Kidney tubule cell (primary cell): Measurements from ENCODE around the gene REL.
"Not testable (repeated sequence)": the region's sequence is repeated elsewhere in the genome, so short reads cannot be mapped to it uniquely, and the experiment has no call there.

Source experiments
- DNase-seq: peaks from one replicate; pipeline ENCODE4 v3.0.0-alpha.2; 2018; ENCODE audit warnings: low spot score

REL gene

GRCh38 chr2:60881047-60881932, at the start of gene REL:
TSS of gene REL (plus strand) at chr2:60881574. CDS start at chr2:60881841, 267 bp downstream.
- DNase-seq = peak; percentile 93

DNA sequence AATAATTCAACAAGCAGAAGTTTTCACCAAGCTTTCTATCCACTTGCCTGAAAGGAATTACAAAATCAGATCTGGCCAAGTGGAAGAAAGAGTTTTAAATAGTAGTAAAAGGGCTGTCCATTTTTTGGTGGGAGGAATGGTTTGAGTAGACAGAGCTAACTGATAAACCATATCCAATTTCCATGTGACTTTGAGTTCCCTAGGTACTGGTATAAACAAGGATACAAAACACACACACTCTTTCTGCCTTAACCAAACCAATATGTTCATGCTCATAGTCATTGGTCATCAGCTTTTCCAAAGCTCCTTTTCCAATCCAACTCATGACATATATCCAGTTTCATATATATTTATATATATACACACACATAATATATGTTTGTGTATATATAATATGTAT, 49.5 kb upstream of the REL start:
- no peak for DNase-seq

DNA sequence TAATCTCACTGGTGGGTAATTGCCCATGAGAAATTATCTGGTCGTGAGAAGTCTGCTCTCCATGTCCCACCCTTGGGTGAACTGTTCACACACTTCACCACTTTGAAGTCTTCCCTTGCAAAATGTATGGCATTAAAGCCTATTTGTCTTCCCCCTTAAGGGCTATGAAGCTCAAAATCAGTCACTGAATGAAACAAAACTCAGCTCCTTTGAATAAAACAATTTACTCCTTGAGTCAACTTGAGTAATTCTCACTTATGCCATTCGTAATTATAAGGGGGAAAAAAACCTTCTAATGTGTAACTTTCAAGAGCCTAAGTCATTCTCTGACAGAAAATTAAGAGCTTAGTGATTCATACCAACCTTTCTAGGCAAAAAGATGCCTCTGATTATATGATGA, 48.8 kb upstream of the REL start:
- no peak for DNase-seq

DNA sequence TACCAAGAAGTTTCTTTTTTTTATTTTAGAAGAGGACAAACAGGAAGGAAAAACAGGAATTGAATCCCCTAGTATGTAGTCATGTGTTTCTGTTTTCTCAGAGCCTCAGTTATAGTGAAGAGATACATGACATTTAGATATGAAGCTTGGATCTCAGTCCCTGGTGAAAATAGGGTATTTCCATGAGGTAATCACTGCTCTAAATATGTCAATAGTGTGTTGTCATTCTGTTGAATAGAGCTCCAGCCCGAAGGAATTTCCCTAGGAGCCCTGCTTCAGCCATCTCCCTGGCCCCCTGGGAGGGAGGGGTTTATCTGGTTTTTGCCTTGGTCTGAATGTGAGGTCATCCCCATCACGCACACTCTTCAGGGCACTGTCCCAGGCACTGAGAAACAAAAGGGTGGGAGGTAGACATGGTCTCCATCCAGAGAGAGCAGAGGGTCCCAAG, 47.1 kb upstream of the REL start:
- no peak for DNase-seq

DNA sequence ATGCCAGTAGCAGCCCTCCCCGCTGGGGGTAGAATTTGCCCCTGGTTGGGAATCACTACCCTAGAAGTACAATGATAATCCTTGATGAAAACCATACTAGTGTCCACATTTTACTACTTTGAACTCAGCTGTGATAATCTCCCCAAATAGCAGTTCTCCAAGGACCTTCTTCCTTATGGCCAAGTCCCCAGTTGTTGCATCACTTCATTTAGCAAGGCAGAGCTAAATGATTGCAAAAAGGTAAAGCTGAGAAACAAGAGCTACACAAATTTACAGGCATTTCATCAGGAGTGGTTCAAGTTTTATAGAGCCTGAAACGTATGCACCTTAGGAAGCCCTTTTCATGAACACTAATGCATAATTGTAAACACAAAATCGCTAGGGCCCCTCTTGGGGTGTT, 44.9 kb upstream of the REL start:
- DNase-seq = no peak

- DNase-seq = no peak
These were observed 44.3 kb upstream of the REL start for GRCh38 chr2:60837123-60837522.

DNA sequence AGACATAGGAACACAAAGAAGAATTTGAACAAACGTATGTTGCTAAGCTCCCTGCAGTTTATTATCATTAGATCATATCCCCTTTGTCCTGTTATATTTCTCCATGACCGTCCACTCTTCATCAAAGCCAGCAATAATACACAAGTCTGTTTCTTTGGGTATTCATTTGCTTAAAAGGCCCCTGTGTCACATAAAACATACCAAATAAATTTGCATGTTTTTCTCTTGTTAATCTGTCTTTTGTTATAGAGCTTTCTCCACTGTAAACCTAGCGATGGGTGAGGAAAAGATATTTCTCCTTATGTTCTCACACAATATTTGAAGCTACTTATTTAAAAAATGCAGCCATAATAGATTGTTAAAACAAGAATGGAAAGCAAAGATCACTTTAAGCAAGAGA, 42.9 kb upstream of the REL start:
- no peak for DNase-seq

- DNase-seq = no peak
These were observed 42.1 kb upstream of the REL start for GRCh38 chr2:60839126-60839813.

DNA sequence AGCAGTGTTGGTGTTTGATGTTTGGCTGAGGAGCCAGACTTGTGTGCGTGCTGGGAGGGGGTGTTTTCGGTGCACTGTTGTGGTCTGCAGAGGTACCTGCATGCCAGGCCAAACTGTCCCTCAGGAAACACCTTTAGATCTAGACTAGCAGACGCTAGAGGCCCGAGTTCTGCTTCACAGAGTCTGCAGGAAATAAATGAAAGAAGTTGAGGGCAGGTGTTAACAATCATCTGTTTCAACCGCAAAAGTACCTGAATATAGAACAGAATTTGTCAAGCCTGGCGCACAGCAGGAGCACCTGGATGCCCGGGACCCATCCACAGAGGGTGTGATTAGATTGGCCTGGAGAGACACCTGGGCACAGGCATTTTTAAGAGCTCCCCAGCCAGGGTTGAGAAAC, 40.5 kb upstream of the REL start:
- no peak for DNase-seq

DNA sequence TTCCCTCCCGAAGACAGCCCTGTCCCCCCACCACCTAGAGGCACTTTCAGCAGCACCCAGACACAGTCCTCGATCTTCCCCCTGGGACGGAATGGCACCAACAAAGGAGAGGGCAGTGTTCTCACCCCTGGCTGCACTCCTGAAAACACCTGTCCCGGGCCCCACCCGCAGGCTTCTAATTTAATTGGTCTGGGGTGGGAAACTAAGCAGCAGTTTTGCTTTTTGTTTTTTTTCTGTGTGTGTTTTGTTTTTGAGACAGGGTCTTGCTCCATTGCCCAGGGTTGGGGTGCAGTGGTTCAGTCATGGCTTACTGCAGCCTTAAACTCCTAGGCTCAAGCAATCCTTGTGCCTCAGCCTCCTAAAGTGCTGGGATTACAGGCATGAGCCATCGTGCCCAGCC, 38.4 kb upstream of the REL start:
- no peak for DNase-seq

DNA sequence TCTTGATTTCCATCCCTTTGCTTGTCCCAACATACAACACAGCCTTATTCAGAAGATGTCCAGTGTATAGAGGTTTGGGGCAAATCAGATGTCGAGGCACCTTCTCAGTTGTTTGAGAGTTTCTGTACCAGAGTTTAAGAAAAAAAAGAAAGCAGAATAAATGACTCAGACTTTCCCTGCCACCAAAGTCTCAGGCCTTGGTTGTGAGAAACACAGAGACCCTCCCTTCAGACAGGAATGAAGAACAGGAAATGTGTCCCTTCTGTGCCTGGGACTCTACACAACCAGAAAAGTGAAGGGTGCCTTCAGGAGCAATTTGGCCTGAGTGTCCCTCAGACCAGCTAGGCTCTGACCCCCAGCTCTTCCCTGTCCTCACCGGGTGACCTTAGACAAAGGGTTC, 37.3 kb upstream of the REL start:
- DNase-seq = no peak

GRCh38 chr2:60847854-60848253, 33.5 kb upstream of the REL start:
- no peak for DNase-seq

- DNase-seq = no peak
These were observed 32.2 kb upstream of the REL start for GRCh38 chr2:60849187-60849586.

GRCh38 chr2:60852282-60852860, 29.0 kb upstream of the REL start:
- DNase-seq = no peak

DNA sequence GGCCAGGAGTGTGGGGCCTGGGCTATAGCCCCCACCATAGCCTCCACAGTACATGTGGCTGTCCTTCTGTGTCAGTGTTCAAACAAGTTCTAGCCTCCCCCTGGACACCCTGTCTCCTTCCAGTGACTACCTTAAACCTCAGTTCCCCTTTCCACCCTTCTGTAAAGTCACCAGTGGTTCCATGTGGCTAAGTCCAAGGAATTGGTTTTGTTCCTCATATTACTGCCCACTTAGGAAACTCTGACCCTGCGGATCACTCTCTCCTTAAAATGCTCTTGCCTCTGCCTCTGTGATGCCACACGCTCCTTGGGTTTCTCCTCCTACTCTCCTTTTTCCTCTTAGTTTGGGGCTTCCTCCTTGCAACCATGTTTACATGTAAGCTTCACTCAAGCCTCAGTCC, 27.8 kb upstream of the REL start:
- DNase-seq = no peak

DNA sequence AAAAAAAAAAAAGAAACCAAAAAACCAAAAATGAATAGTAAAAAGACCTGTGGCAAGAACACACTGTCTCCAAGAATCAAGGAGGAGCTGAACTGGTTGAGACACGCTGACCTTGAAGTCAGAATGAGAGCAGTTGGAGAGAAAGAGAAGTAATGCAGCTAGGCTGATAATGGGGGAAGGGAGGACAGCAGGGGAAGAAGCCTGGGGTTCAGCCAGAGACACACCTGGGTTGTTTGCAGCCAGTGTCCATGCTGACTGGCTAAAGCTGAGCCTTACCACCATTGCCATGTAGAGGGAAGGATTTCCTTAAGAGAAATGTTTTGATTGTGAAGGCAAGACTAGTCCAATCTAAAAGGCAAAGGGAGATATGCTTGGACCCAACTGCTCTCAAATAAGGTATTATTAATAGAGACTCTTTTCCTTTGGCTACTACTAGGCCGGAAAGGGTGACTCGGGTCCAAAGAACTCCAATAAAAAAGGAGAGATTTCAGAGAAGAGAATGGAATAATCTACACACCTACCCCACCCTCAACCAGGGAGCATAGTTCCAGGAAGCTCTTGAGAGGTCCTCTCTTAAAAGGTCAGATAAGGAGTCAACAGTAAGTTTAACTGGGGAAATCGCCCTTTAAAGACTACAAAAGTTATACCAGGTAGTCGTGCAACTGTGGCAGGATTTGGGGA, 25.2 kb upstream of the REL start:
- no peak for DNase-seq

- no peak for DNase-seq
These were observed 24.3 kb upstream of the REL start for GRCh38 chr2:60857056-60857455.

GRCh38 chr2:60858897-60859311, 22.5 kb upstream of the REL start:
- DNase-seq = no peak

DNA sequence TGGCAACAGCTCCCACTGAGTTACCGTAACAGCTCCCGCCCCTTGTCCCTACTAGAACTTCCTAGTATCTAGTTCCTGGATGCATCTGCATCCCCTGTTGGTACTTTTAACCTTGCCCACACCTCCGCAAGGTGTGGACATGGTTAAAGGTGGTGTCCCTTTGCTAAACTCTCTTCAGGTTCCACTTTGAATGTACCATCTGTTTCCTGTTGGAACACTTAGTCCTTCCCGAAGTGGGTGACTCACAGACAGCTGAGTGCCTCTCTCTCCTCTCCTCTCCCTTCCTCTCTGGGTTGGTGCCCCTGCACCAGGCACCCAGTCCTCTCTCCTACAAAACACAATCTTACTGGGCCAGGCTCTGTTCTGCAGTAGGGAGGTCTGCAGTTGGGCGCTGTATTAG, 19.6 kb upstream of the REL start:
- DNase-seq = peak; percentile 14

GRCh38 chr2:60862642-60863041, 18.7 kb upstream of the REL start:
- DNase-seq = no peak

DNA sequence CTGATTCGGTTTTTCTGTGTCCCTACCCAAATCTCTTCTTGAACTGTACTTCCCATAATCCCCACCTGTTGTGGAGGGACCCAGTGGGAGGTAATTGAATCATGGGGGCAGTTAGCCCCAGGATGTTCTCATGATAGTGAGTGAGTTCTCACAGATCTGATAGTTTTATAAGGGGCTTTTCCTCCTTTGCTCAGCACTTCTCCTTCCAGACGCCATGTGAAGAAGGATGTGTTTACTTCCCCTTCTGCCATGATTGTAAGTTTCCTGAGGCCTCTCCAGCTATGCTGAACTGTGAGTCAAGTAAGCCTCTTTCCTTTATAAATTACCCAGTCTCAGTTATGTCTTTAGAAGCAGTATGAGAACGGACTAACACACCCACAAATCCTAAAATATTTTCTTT, 16.0 kb upstream of the REL start:
- DNase-seq = not testable (repeated sequence)

DNA sequence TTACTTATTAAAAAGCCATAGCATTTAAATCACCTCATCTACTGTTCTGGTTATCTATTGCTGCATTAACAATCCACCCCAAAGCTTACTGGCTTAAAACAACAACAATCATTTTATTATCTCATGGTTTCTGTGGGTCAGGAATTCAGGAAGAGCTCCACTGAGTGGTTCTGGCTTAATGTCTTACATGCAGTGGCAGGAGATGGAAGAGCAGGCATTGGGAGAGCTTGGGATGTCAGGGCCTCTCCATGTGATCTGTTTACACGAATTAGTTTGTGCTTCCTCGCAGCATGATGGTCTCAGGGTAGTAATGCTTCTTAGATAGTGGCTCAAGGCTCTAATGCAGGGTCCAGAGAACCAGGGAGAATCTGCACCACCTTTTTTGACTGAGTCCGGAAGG, 14.4 kb upstream of the REL start:
- no peak for DNase-seq

DNA sequence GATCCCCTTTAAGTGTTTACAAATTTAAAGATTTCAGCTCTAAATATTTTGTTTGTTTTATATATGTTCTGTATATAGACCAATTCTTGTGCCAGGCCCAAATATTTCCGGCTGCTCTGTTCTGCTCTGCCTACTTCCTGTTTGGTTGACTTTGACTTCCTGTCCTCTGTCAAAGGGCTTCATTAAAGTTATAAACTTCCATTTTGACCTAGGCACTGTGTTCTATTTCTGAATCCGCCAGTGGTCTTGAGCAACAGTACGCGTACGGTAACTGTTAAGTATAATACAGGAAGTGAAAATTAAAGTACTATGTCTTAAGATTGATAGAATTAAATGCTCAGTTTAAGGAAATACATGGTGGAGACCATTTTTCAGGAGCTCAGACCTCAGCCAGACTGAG, 13.5 kb upstream of the REL start:
- DNase-seq = no peak
